Kidney (tissue), 14 donors: Measurements from ENCODE around the gene ADAT1. TPM values are rescaled to one million over a fixed set of nuclear protein-coding genes. Genes with fewer than 3 reads are reported as not detected.

Source experiments
- DNase-seq, 5 donors: peaks; one replicate each; pipeline ENCODE4 v3.0.0-alpha.2; 2013 to 2020
- FAIRE-seq: peaks from 2 replicates; lab custom pipeline; 2012; peaks lifted over from hg19 to GRCh38; lab: Jason Lieb, UNC
- H3K27ac ChIP-seq, 2 donors: one replicate each; pipeline ENCODE4 v1.7.0; 2013; ENCODE audit warnings: low read depth in 2 of 2, low read length in 2 of 2, inconsistent platforms in 1 of 2
- H3K27me3 ChIP-seq: one replicate; pipeline ENCODE4 v1.7.1; 2013; ENCODE audit warnings: low read length, inconsistent platforms; ENCODE audit not compliant: control insufficient read depth, insufficient read depth
- H3K36me3 ChIP-seq, 3 donors: one replicate each; pipeline versions ENCODE4 v1.7.0 to v1.7.1; 2013; ENCODE audit warnings: low read length in 3 of 3, control low read depth in 1 of 3, inconsistent platforms in 1 of 3; ENCODE audit not compliant: insufficient read depth in 3 of 3, control insufficient read depth in 2 of 3
- H3K4me1 ChIP-seq, 3 donors: one replicate each; pipeline versions ENCODE4 v1.7.0 to v1.7.1; 2013; ENCODE audit warnings: low read length in 3 of 3, inconsistent platforms in 1 of 3, low read depth in 1 of 3; ENCODE audit not compliant: control insufficient read depth in 2 of 3, insufficient read depth in 2 of 3
- H3K4me3 ChIP-seq, 3 donors: one replicate each; pipeline versions ENCODE4 v1.7.0 to v1.8.1; 2013; ENCODE audit warnings: low read length in 3 of 3, control low read depth in 1 of 3, inconsistent platforms in 1 of 3
- H3K9ac ChIP-seq, 3 donors: one replicate each; pipeline versions ENCODE4 v1.7.0 to v1.7.1; 2013; ENCODE audit warnings: low read length in 3 of 3, control low read depth in 1 of 3, inconsistent platforms in 1 of 3
- H3K9me3 ChIP-seq, 3 donors: one replicate each; pipeline versions ENCODE4 v1.7.0 to v1.7.1; 2013; ENCODE audit warnings: low read length in 3 of 3, control low read depth in 1 of 3, inconsistent platforms in 1 of 3; ENCODE audit not compliant: control insufficient read depth in 2 of 3, insufficient read depth in 1 of 3
- CTCF ChIP-seq: IDR thresholded peaks from 3 replicates; pipeline ENCODE4 v1.5.1; 2012; ENCODE audit warnings: mild to moderate bottlenecking, moderate library complexity, borderline replicate concordance; ENCODE audit not compliant: insufficient read depth; ENCODE audit errors: extremely low read depth
- intact Hi-C: fragments of 100-400 bp; cut with DNase I; formaldehyde crosslinking; loops from one replicate; pipeline ENCODE4 v1.11.1; 2022
- polyA plus RNA-seq: library from polyadenylated mRNA; stranded (reverse); fragments of 350-450 nt; fragmentation: Illumina TruSeq; extraction: RNeasy Lipid Tissue Mini Kit (QIAGEN cat#74804); gene quantifications from one replicate; pipeline ENCODE4 v1.2.3, GENCODE V29; 2014; ENCODE audit warnings: low read depth, low replicate concordance; ENCODE audit not compliant: insufficient read depth
- total RNA-seq: library from RNA; stranded (reverse); fragmentation: NEBNext Ultra II Directional; extraction: Animal tissue kit (Norgen Biotek cat#: 25700); gene quantifications from one replicate; pipeline ENCODE4 v1.2.1, GENCODE V29; 2021
- donor health status: control.
- donor health status: control.
- donor health status: control.
- donor health status: control.
- donor health status: control.
- donor health status: DM: yes; HTN: yes; CAD: no.
- donor health status: Normal renal cell carcinoma (clear cell type).

ADAT1 gene
- total and polyA plus RNA-seq, 2 donors from 2014 or later, result 24.4 to 56.5 TPM

DNA sequence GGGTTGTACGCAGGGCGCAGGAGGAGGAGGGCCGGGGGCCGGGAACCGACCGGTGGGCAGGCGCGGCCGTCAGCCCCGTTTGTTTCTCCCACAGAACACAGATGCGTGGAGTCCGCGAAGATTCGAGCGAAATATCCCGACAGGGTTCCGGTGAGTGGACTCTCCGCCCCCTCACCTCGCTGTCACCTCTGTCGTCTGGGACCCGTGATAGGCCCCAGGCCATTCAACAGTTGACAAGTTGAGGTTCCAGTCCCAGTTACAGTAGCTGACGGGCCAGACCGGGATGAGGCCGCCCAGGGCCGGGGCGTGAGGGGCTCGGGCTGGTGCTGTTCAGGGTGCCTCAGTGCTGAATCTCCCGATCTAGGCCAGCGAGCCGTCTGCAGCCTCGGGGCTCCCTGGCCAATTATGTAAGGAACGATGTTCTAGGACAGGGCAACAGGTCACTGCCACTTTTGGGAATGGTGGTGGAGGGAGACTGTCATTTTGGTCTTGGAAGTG is 56.3 kb downstream of the ADAT1 start:
- peak overlapping the region; percentile 18 to 72 (median 45) for H3K9ac ChIP-seq
- peaks cover 2 to 13% (median 4%) of the 10 kb centered on the region in 3 donors for H3K4me1 ChIP-seq
- intact Hi-C loops, result no loop called here
- peak overlapping the region; percentile 46 to 96 (median 60) for H3K4me3 ChIP-seq
- peak overlapping the region in 1 of 2 donors; percentile 73 for H3K27ac ChIP-seq
- H3K36me3 ChIP-seq, result peaks cover 6 to 33% (median 10%) of the 10 kb centered on the region in 3 donors
- no peak for TF ChIP-seq CTCF
- H3K27me3 ChIP-seq, result no peaks in the 10 kb centered on the region
- no peak for FAIRE-seq
- no peaks in the 10 kb centered on the region for H3K9me3 ChIP-seq
- DNase-seq, result peak in 4 of 5 donors; percentile 5 to 75 (median 45)

DNA sequence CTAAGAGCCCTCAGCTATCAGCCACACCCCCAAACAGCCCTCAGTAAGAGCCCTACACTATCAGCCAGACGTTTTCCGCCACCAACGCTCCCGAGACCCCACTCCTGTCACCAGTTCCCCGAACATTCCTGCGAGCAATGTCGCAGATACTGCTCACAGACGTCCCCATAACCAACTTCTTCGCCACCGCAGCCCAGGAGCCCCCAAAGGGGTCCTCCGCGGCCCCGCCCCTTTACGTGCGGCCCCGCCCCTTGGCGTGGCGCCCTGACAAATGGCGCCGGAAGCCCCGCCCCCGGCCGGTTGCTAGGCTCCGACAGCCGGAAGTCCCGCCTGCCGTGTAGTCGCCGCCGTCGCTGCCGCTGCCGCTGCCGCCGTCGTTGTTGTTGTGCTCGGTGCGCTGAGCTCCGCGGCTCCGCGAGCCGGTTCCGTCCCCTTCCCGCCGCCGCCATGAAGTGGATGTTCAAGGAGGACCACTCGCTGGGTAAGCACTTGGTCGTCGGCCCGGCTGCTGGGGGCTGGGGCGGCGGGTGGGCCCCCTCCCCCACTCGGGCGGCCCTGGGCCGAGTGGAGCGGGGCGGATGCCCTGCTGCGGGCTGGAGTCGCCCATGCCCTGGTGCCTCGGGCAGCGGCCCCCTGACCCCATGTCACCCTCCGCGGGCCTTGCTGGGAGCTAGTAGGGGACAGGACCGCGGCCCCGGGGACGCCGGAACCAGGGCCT is 56.9 kb downstream of the ADAT1 start, which contains the start of gene GABARAPL2:
TSS of gene GABARAPL2 (plus strand) at position 340 of the 718 bp plus-strand sequence. CDS start at position 448, 108 bp downstream.
- FAIRE-seq (no peak), DNase-seq (peak; percentile 93 to 95 (median 95))
- intact Hi-C loops, result no loop called here
- Histone ChIP-seq H3K4me3 (peak within 1 kb of the TSS; percentile 75 to 96 (median 96)), H3K9ac (peak within 1 kb of the TSS; percentile 18 to 92 (median 85)), H3K27ac (peak within 1 kb of the TSS; percentile 18 to 73), H3K9me3 (no peaks in the 10 kb centered on the region), H3K4me1 (peaks cover 2 to 13% (median 4%) of the 10 kb centered on the region in 3 donors), H3K36me3 (peaks cover 6 to 30% (median 10%) of the 10 kb centered on the region in 3 donors), H3K27me3 (no peaks in the 10 kb centered on the region)
- TF ChIP-seq CTCF, result no peak

- H3K27ac ChIP-seq, result peak overlapping the region; percentile 18 to 73
- peak overlapping the region in 2 of 3 donors; percentile 85 to 92 for H3K9ac ChIP-seq
- peak overlapping the region; percentile 75 to 96 (median 96) for H3K4me3 ChIP-seq
- intact Hi-C loops, result no loop called here
- H3K9me3 ChIP-seq, result no peaks in the 10 kb centered on the region
- H3K27me3 ChIP-seq, result no peaks in the 10 kb centered on the region
- DNase-seq, result no peak
- H3K36me3 ChIP-seq, result peaks cover 6 to 28% (median 10%) of the 10 kb centered on the region in 3 donors
- no peak for FAIRE-seq
- TF ChIP-seq CTCF, result no peak
- peaks cover 2 to 13% (median 4%) of the 10 kb centered on the region in 3 donors for H3K4me1 ChIP-seq
These were observed 57.4 kb downstream of the ADAT1 start for GRCh38 chr16:75565640-75566039.
